ENCODE measurements around the gene GIPC1. TPM values are rescaled to one million over a fixed set of nuclear protein-coding genes. Genes with fewer than 3 reads are reported as not detected.

The GIPC1 gene
- total and polyA plus RNA-seq, 2 of the 4 experiments (the other 2 are of a cell fraction) = 74.2 to 133 TPM

GRCh38 chr19:14443632-14444216 is 52.2 kb downstream of the GIPC1 start:
- Histone ChIP-seq H3K9me1 (ENCODE audit: insufficient read depth, low read length) (peaks cover 33% of the 10 kb centered on the region), H3K56ac (ENCODE audit: extremely low read depth, insufficient read depth, low read length) (no peak overlapping the region), H3K23ac (ENCODE audit: low read depth, low read length) (no peak overlapping the region), H3K4me2 (ENCODE audit: low read depth, low read length) (no peak overlapping the region), H3K18ac (ENCODE audit: low read depth, low read length) (no peak overlapping the region), H2BK20ac (ENCODE audit: low read depth, low read length) (no peak overlapping the region), H3K9me3 (ENCODE audit: control insufficient read depth, insufficient read depth, low read length) (no peaks in the 10 kb centered on the region), H2AK5ac (ENCODE audit: low read depth, low read length) (no peak overlapping the region), H3K27ac (ENCODE audit: insufficient read depth, low read length) (no peak overlapping the region), H2BK120ac (ENCODE audit: low read depth, low read length) (no peak overlapping the region), H2BK5ac (ENCODE audit: low read depth, low read length, poor library complexity, severe bottlenecking) (no peak overlapping the region), H3K27me3 (ENCODE audit: control insufficient read depth, insufficient read depth, low read length) (no peaks in the 10 kb centered on the region), H4K91ac (ENCODE audit: insufficient read depth, low read depth, low read length) (no peak overlapping the region), H4K20me1 (ENCODE audit: insufficient read depth, low read length) (peaks cover 24% of the 10 kb centered on the region), H3K79me1 (ENCODE audit: low read depth in 1 of 2, low read length in 2 of 2) (peaks cover 3 to 50% of the 10 kb centered on the region in 2 experiments), H3K14ac (replicated peaks; ENCODE audit: low read depth, low read length) (no peak overlapping the region), H2BK15ac (ENCODE audit: low read depth, low read length) (no peak overlapping the region), H2AK9ac (replicated peaks; ENCODE audit: low read depth, low read length, poor library complexity) (peak overlapping the region; percentile 16), H3K9ac (ENCODE audit: low read depth, low read length) (no peak overlapping the region), H3K4me1 (ENCODE audit: control insufficient read depth, insufficient read depth, low read length) (peaks cover 2% of the 10 kb centered on the region; the same call in 1 of the 2 replicates), H3K4ac (ENCODE audit: low read depth, low read length) (no peak overlapping the region), H4K8ac (ENCODE audit: low read depth in 2 of 2, low read length in 2 of 2) (no peak overlapping the region), H4K5ac (ENCODE audit: low read depth, low read length) (no peak overlapping the region), H3K4me3 (ENCODE audit: insufficient read depth, low read depth, low read length) (no peak overlapping the region), H3K36me3 (ENCODE audit: control insufficient read depth, insufficient read depth, low read length) (peaks cover 54% of the 10 kb centered on the region), H2AFZ (replicated peaks; ENCODE audit: low read length, poor library complexity) (peak overlapping the region; percentile 32)
- DNase-seq (no peak), ATAC-seq (ENCODE audit: low read depth) (no peak)
- dilution Hi-C loops (cut with HindIII; ENCODE audit: low sequenced_read_pairs, unreplicated experiment) = no loop called here
- TF ChIP-seq MAFK (IDR thresholded peaks at IDR 0.05; ENCODE audit: low read depth, low read length) (no peak), BHLHE40 (IDR thresholded peaks at IDR 0.05; ENCODE audit: low read depth, low read length) (no peak), RCOR1 (IDR thresholded peaks at IDR 0.05; ENCODE audit: insufficient replicate concordance, low read length) (no peak), RFX5 (IDR thresholded peaks at IDR 0.05; ENCODE audit: low read depth, low read length) (no peak), NFE2L2 (IDR thresholded peaks at IDR 0.05; ENCODE audit: low read depth, low read length) (no peak), RAD21 (IDR thresholded peaks at IDR 0.05; ENCODE audit: low read length) (no peak), MXI1 (IDR thresholded peaks at IDR 0.05; ENCODE audit: borderline replicate concordance, low read depth, low read length) (no peak), CHD1 (IDR thresholded peaks at IDR 0.05; ENCODE audit: low read depth, low read length) (no peak), MAZ (IDR thresholded peaks at IDR 0.05; ENCODE audit: borderline replicate concordance, low read depth, low read length) (no peak), POLR2A (IDR thresholded peaks at IDR 0.05; ENCODE audit: low read depth, low read length) (no peak), CEBPB (IDR thresholded peaks at IDR 0.05; ENCODE audit: low read depth, low read length) (no peak)
- WGBS, 2 experiments (ENCODE audit: extremely low coverage in 2 of 2, insufficient read length in 1 of 2) = 98% methylated on average over 11 of the region's 14 CpGs; no CpG with 5 or more reads in 1 of the 2 experiments
- POLR2A ChIA-PET (ENCODE audit: unreplicated experiment) = no interaction called here
- CTCF ChIA-PET = no interaction called here
- no TSS peak for BruUV-seq (replicated peaks)
- intact Hi-C loops (cut with micrococcal nuclease) = no loop called here
- in situ Hi-C loops (cut with MboI; ENCODE audit: low sequenced_read_pairs) = no loop called here
